Ascending aorta (tissue), 2 donors: ENCODE measurements around the gene SLC30A1. TPM values are rescaled to one million over a fixed set of nuclear protein-coding genes. Genes with fewer than 3 reads are reported as not detected.

Source experiments
- DNase-seq, 2 donors: peaks; one replicate each; pipeline ENCODE4 v3.0.0-alpha.2; 2019; ENCODE audit warnings: low spot score in 2 of 2
- H3K27ac ChIP-seq, 2 donors: fragments of 200-600 bp; sonication (generic); one replicate each; pipeline ENCODE4 v1.5.1; 2016 to 2017; ENCODE audit warnings: mild to moderate bottlenecking in 1 of 2
- H3K27me3 ChIP-seq: fragments of 200-600 bp; sonication (generic); one replicate; pipeline ENCODE4 v1.5.1; 2017
- H3K36me3 ChIP-seq, 2 donors: fragments of 200-600 bp; sonication (generic); one replicate each; pipeline ENCODE4 v1.5.1; 2016
- H3K4me1 ChIP-seq, 2 donors: fragments of 200-600 bp; sonication (generic); one replicate each; pipeline ENCODE4 v1.5.1; 2016 to 2017; ENCODE audit warnings: mild to moderate bottlenecking in 1 of 2
- H3K4me3 ChIP-seq, 2 donors: fragments of 200-600 bp; sonication (generic); one replicate each; pipeline ENCODE4 v1.5.1; 2016 to 2017; ENCODE audit warnings: mild to moderate bottlenecking in 1 of 2
- H3K9me3 ChIP-seq, 2 donors: fragments of 200-600 bp; sonication (generic); one replicate each; pipeline ENCODE4 v1.5.1; 2016
- CTCF ChIP-seq, 3 experiments: fragments of 200-600 bp in 2 of 3; fragments of 450-650 bp in 1 of 3; sonication (generic) in 2 of 3; IDR thresholded peaks; one replicate each; pipeline ENCODE4 v1.5.1; 2016 to 2019; ENCODE audit warnings: antibody characterized with exemption in 3 of 3, mild to moderate bottlenecking in 1 of 3, moderate library complexity in 1 of 3
- intact Hi-C: fragments of 100-400 bp; cut with DNase I; formaldehyde crosslinking; loops from one replicate; pipeline ENCODE4 v1.15.1; 2023
- total RNA-seq: library from RNA; depleted of rRNA; stranded (reverse); fragments of >200 nt; gene quantifications from one replicate; pipeline ENCODE4 v1.1.0, GENCODE V29; 2016

Gene SLC30A1
- total RNA-seq, 1 donor from 2014 or later, result 8.9 TPM

DNA sequence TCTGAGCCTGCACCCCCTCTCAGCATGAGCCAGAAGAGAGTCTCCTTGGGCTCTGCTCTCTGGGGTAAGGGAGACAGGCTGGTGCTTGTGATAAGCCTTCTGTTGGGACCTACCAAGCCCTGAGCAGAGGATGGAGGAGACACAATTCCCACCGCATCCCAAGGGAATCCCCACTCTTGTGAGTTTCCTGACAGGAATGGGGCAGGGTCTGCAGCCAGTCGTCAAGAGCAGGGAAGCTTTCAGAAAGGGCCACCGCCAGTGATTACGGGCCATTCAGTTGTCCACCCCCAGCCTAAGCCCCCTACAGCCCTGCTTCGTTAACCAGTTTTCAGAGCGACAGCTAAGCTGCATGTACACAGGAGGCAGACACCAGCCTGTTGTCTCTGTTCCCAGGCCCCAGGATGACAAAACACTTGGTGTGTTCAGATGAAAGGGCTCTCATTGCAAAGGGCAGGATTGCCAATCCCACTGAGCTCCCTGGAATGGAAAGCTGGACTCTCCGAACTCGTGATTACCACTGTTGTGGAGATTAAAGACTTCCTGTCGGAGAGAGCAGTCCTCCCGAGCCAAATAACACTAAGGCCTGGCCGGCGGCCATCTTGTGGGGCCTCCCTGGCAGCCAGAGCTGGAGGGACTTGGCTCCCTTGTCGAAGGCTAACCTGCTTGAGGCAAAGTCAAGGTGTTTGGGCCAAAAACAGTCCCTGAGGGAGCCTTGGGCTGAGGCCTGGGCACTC lies 37.4 kb upstream of the SLC30A1 start:
- TF ChIP-seq CTCF (IDR thresholded peaks at IDR 0.05), result no peak

GRCh38 chr1:211614615-211615014 lies 35.7 kb upstream of the SLC30A1 start:
- DNase-seq, result no peak
- Histone ChIP-seq H3K36me3 (no peaks in the 10 kb centered on the region), H3K9me3 (no peaks in the 10 kb centered on the region), H3K4me1 (peaks cover 6 to 29% of the 10 kb centered on the region in 2 donors), H3K27ac (no peak overlapping the region), H3K4me3 (no peak overlapping the region), H3K27me3 (no peaks in the 10 kb centered on the region)
- no peak for TF ChIP-seq CTCF (IDR thresholded peaks at IDR 0.05)
- intact Hi-C loops, result loop anchor here (10.0 kb wide), 1 partner anchor 1840 kb away; no protein-coding TSS in a partner anchor

More for the DNA sequence above, 37.4 kb upstream of the SLC30A1 start:
- H3K27me3 ChIP-seq, result no peaks in the 10 kb centered on the region
- peak overlapping the region; percentile 70 to 76 for H3K27ac ChIP-seq
- DNase-seq, result peak; percentile 48 to 90
- H3K36me3 ChIP-seq, result no peaks in the 10 kb centered on the region
- H3K4me3 ChIP-seq, result no peak overlapping the region
- intact Hi-C loops, result loop anchor here (2.0 to 10.0 kb wide), 2 partner anchors 26 to 1838 kb away; no protein-coding TSS in a partner anchor
- H3K4me1 ChIP-seq, result peaks cover 4 to 22% of the 10 kb centered on the region in 2 donors
- H3K9me3 ChIP-seq, result no peaks in the 10 kb centered on the region

GRCh38 chr1:211613951-211614350 lies 35.0 kb upstream of the SLC30A1 start:
- TF ChIP-seq CTCF (IDR thresholded peaks at IDR 0.05), result no peak
- peak overlapping the region; percentile 66 to 78 for H3K27ac ChIP-seq
- no peaks in the 10 kb centered on the region for H3K36me3 ChIP-seq
- H3K27me3 ChIP-seq, result no peaks in the 10 kb centered on the region
- H3K9me3 ChIP-seq, result no peaks in the 10 kb centered on the region
- intact Hi-C loops, result loop anchor here (1.0 to 10.0 kb wide), 2 partner anchors 35 to 1841 kb away; partner anchors contain the start of gene SLC30A1
- H3K4me1 ChIP-seq, result peaks cover 6 to 35% of the 10 kb centered on the region in 2 donors
- H3K4me3 ChIP-seq, result no peak overlapping the region
- peak in 1 of 2 donors; percentile 63 for DNase-seq

GRCh38 chr1:211613108-211613947 lies 34.4 kb upstream of the SLC30A1 start:
- peaks cover 6 to 35% of the 10 kb centered on the region in 2 donors for H3K4me1 ChIP-seq
- intact Hi-C loops, result loop anchor here (1.0 to 10.0 kb wide), 2 partner anchors 34 to 1841 kb away; partner anchors contain the start of gene SLC30A1
- DNase-seq, result peak; percentile 87 to 96

More at GRCh38 chr1:211613108-211613947, 34.4 kb upstream of the SLC30A1 start:
- no peak overlapping the region for H3K4me3 ChIP-seq
- H3K9me3 ChIP-seq, result no peaks in the 10 kb centered on the region
- H3K36me3 ChIP-seq, result no peaks in the 10 kb centered on the region
- peak overlapping the region; percentile 78 to 84 for H3K27ac ChIP-seq
- H3K27me3 ChIP-seq, result no peaks in the 10 kb centered on the region
- TF ChIP-seq CTCF (IDR thresholded peaks at IDR 0.05), result no peak
